PC-3 (cell line): ENCODE measurements around the gene SGCD.

Source experiments
- EZH2phosphoT487 ChIP-seq: fragments of 300-600 bp; sonication (generic); IDR thresholded peaks from 2 replicates; pipeline ENCODE4 v1.6.1; 2018; ENCODE audit warnings: mild to moderate bottlenecking, antibody characterized with exemption, low read length, borderline replicate concordance
- TF ChIP-seq, protein P1 (sequence below): fragments of 300-600 bp; sonication (generic); conservative IDR thresholded peaks from 2 replicates; pipeline ENCODE4 v1.5.1; 2017; ENCODE audit warnings: antibody characterized with exemption, low read depth, mild to moderate bottlenecking, low read length

DNA sequence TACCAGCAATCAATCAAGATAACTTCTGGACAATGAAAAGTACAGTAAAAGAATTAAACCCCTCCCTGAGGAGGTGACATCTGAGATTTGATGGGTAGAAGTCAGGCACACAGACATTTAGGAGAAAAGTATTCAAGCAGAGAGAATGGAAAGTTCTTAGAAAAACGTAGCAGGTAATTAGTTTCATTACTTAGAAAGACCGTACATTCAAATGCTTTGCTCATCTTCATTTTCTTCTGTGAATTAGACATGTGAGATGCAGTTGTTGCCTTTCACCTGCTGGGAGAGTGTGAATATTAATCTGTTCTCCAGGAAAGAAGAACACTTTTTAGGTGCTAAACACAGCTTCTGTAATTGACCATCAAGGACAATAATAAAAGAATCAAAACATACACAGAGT is 451.8 kb downstream of the SGCD start:
- TF ChIP-seq, protein P1, sequence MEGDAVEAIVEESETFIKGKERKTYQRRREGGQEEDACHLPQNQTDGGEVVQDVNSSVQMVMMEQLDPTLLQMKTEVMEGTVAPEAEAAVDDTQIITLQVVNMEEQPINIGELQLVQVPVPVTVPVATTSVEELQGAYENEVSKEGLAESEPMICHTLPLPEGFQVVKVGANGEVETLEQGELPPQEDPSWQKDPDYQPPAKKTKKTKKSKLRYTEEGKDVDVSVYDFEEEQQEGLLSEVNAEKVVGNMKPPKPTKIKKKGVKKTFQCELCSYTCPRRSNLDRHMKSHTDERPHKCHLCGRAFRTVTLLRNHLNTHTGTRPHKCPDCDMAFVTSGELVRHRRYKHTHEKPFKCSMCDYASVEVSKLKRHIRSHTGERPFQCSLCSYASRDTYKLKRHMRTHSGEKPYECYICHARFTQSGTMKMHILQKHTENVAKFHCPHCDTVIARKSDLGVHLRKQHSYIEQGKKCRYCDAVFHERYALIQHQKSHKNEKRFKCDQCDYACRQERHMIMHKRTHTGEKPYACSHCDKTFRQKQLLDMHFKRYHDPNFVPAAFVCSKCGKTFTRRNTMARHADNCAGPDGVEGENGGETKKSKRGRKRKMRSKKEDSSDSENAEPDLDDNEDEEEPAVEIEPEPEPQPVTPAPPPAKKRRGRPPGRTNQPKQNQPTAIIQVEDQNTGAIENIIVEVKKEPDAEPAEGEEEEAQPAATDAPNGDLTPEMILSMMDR = no peak
- TF ChIP-seq EZH2phosphoT487 = no peak
